Measurements from ENCODE around the gene MALT1. TPM values are rescaled to one million over a fixed set of nuclear protein-coding genes. Genes with fewer than 3 reads are reported as not detected.

MALT1 gene
- total RNA-seq, 3 donors from 2014 or later (not counting 1 experiment from before 2014, with no cell fraction given): 49.8 to 55.8 (median 54.5) TPM

DNA sequence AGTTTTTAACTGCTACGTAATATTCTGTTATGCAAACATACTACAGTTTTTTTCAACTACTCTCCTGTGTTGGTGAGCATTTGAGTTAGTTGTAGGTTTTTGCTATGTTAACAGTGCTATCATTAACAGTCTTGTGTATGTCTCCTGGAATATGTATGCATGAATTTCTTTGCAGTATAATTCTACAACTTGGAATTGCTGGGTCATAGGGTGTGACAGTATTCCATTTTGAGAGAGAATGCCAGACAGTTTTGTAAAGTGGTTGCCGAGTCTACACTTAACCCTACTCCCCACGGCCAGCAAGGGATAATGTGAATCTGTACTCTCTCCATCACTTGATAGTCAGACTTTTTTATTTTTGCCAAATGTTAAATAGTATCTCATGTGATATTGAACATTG is 67.1 kb downstream of the MALT1 start:
- Histone ChIP-seq H3K9me3 (ENCODE audit: control insufficient read depth, insufficient read depth, low read length) (no peaks in the 10 kb centered on the region), H3K4me3 (ENCODE audit: low read length) (no peak overlapping the region), H3K27me3 (ENCODE audit: control insufficient read depth, insufficient read depth, low read length) (no peaks in the 10 kb centered on the region), H3K36me3 (ENCODE audit: control insufficient read depth, insufficient read depth, low read length) (peaks cover 68% of the 10 kb centered on the region), H3K4me1 (ENCODE audit: control insufficient read depth, insufficient read depth, low read length) (no peaks in the 10 kb centered on the region), H3K27ac (ENCODE audit: low read length) (no peak overlapping the region)
- intact Hi-C loops (cut with micrococcal nuclease): no loop called here
- no peak overlapping the region for H3K4me3 Mint-ChIP-seq
- H3K27ac Mint-ChIP-seq: no peak overlapping the region
- peaks cover 5% of the 10 kb centered on the region for H3K36me3 Mint-ChIP-seq
- no peaks in the 10 kb centered on the region for H3K9me3 Mint-ChIP-seq
- no peak for ATAC-seq
- no peaks in the 10 kb centered on the region for H3K27me3 Mint-ChIP-seq (ENCODE audit: low read depth in 2 of 2)
- H3K4me1 Mint-ChIP-seq: peaks cover 5 to 10% of the 10 kb centered on the region in 2 donors
- TF ChIP-seq, protein P1, sequence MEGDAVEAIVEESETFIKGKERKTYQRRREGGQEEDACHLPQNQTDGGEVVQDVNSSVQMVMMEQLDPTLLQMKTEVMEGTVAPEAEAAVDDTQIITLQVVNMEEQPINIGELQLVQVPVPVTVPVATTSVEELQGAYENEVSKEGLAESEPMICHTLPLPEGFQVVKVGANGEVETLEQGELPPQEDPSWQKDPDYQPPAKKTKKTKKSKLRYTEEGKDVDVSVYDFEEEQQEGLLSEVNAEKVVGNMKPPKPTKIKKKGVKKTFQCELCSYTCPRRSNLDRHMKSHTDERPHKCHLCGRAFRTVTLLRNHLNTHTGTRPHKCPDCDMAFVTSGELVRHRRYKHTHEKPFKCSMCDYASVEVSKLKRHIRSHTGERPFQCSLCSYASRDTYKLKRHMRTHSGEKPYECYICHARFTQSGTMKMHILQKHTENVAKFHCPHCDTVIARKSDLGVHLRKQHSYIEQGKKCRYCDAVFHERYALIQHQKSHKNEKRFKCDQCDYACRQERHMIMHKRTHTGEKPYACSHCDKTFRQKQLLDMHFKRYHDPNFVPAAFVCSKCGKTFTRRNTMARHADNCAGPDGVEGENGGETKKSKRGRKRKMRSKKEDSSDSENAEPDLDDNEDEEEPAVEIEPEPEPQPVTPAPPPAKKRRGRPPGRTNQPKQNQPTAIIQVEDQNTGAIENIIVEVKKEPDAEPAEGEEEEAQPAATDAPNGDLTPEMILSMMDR (IDR thresholded peaks at IDR 0.05): no peak
- WGBS (ENCODE audit: insufficient coverage): no CpG with 5 or more reads among the region's 3 CpGs
- no peak for DNase-seq

DNA sequence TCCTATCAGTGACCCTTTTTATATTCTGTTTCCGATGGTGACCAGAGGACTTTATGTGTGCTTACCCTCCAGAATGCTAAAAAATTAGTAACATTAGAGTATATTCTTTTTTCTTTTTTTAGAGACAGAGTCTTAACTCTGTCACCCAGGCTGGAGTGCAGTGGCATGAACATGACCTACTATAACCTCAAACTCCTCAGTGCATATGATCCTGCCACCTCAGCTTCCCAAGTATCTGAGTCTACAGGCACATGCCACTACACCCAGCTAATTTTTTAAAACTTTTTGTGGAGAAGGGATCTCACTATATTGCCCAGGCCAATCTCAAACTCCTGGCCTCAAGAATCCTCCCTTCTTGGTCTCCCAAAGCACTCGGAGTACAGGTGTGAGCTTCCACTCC is 74.6 kb downstream of the MALT1 start:
- H3K36me3 ChIP-seq (ENCODE audit: control insufficient read depth, insufficient read depth, low read length): peaks cover 79% of the 10 kb centered on the region
- intact Hi-C loops (cut with micrococcal nuclease): no loop called here
- H3K27me3 ChIP-seq (ENCODE audit: control insufficient read depth, insufficient read depth, low read length): no peaks in the 10 kb centered on the region
- no peak overlapping the region for H3K4me3 ChIP-seq (ENCODE audit: low read length)
- H3K27ac Mint-ChIP-seq: no peak overlapping the region
- ATAC-seq: no peak
- WGBS (ENCODE audit: insufficient coverage): 100% methylated on average over 1 of the region's 2 CpGs
- no peak overlapping the region for H3K27ac ChIP-seq (ENCODE audit: low read length)
- TF ChIP-seq, protein P1 (IDR thresholded peaks at IDR 0.05): no peak
- peaks cover 36% of the 10 kb centered on the region for H3K36me3 Mint-ChIP-seq
- no peak for DNase-seq
- no peak overlapping the region for H3K4me3 Mint-ChIP-seq
- H3K9me3 Mint-ChIP-seq: peaks cover 0 to 2% of the 10 kb centered on the region in 2 donors
- H3K27me3 Mint-ChIP-seq (ENCODE audit: low read depth in 2 of 2): no peaks in the 10 kb centered on the region
- peaks cover 3% of the 10 kb centered on the region for H3K9me3 ChIP-seq (ENCODE audit: control insufficient read depth, insufficient read depth, low read length)
- peaks cover 2% of the 10 kb centered on the region in 2 donors for H3K4me1 Mint-ChIP-seq
- H3K4me1 ChIP-seq (ENCODE audit: control insufficient read depth, insufficient read depth, low read length): no peaks in the 10 kb centered on the region

DNA sequence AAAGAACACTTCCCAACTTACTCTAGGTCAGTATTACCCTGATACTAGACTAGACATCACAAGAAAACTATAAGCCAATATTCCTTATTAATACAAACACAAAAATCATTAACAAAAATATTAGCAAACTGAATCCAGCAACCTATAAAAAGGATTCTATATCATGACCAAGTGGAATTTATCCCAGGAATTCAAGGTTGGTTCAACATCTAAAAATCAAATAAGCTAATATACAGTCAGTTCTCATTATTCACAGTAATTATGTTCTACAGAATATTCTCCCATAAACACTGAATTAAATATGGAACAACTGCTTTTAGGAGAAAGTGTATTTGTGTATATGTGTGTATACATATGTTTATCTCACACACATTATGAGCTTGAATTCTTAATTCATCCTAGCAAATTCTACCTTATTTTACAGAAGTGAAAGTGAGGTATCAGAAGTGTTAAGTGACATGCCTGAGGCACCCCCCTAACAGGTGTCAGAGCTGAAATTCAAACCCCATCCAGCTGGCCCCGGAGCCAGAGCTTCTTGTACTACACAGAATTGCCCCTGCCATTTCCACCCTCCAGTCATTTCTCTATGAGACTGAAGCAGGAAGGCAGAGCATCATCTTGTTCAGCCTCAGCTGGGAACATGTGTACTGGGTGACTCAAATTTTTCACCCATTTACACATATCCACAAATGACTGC is 77.8 kb downstream of the MALT1 start:
- Histone ChIP-seq H3K27ac (ENCODE audit: low read length) (no peak overlapping the region), H3K4me3 (ENCODE audit: low read length) (no peak overlapping the region), H3K4me1 (ENCODE audit: control insufficient read depth, insufficient read depth, low read length) (no peaks in the 10 kb centered on the region), H3K9me3 (ENCODE audit: control insufficient read depth, insufficient read depth, low read length) (peaks cover 3% of the 10 kb centered on the region), H3K27me3 (ENCODE audit: control insufficient read depth, insufficient read depth, low read length) (no peaks in the 10 kb centered on the region), H3K36me3 (ENCODE audit: control insufficient read depth, insufficient read depth, low read length) (peaks cover 58% of the 10 kb centered on the region)
- no peak for ATAC-seq
- Mint-ChIP-seq H3K27me3 (ENCODE audit: low read depth in 2 of 2) (no peaks in the 10 kb centered on the region), H3K36me3 (peaks cover 36% of the 10 kb centered on the region), H3K9me3 (peaks cover 0 to 2% of the 10 kb centered on the region in 2 donors), H3K4me3 (no peak overlapping the region), H3K27ac (no peak overlapping the region), H3K4me1 (no peaks in the 10 kb centered on the region)
- intact Hi-C loops (cut with micrococcal nuclease): no loop called here
- TF ChIP-seq, protein P1 (IDR thresholded peaks at IDR 0.05): no peak
- no peak for DNase-seq
- 76% methylated on average over 1 of the region's 1 CpG for WGBS (ENCODE audit: insufficient coverage)

DNA sequence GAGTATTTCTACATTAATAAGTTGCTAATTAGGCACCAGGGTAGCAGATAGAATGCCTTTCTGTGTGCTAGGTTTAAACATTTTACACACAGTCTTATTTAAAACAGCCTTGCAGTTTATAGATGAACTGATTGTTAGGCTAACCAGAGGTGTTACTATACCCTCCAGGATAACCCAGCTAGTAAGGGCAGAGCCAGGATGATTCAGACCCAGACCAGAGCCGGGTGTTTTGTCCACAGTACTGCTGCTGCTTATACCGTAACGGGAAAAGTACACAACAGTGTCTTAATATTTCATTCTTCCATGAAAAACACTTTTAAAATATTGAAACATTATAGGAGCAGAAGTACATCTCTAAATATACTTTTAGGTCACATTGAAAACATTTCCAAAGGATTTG is 82.7 kb downstream of the MALT1 start:
- H3K27me3 ChIP-seq (ENCODE audit: control insufficient read depth, insufficient read depth, low read length): no peaks in the 10 kb centered on the region
- ATAC-seq (no peak), DNase-seq (no peak)
- 100% methylated on average over 3 of the region's 3 CpGs for WGBS (ENCODE audit: insufficient coverage)
- H3K9me3 Mint-ChIP-seq: peaks cover 0 to 2% of the 10 kb centered on the region in 2 donors
- H3K27ac Mint-ChIP-seq: no peak overlapping the region
- peaks cover 0 to 9% of the 10 kb centered on the region in 2 donors for H3K4me1 Mint-ChIP-seq
- peaks cover 3% of the 10 kb centered on the region for H3K9me3 ChIP-seq (ENCODE audit: control insufficient read depth, insufficient read depth, low read length)
- no peak overlapping the region for H3K4me3 ChIP-seq (ENCODE audit: low read length)
- TF ChIP-seq, protein P1 (IDR thresholded peaks at IDR 0.05): no peak
- intact Hi-C loops (cut with micrococcal nuclease): no loop called here
- H3K4me1 ChIP-seq (ENCODE audit: control insufficient read depth, insufficient read depth, low read length): peaks cover 5% of the 10 kb centered on the region
- peaks cover 14% of the 10 kb centered on the region for H3K36me3 ChIP-seq (ENCODE audit: control insufficient read depth, insufficient read depth, low read length)
- H3K27me3 Mint-ChIP-seq (ENCODE audit: low read depth in 2 of 2): no peaks in the 10 kb centered on the region
- no peak overlapping the region for H3K27ac ChIP-seq (ENCODE audit: low read length)
- peaks cover 14% of the 10 kb centered on the region for H3K36me3 Mint-ChIP-seq
- no peak overlapping the region for H3K4me3 Mint-ChIP-seq

All from natural killer cell (primary cell).